ENCODE results near the gene THAP11. TPM values are rescaled to one million over a fixed set of nuclear protein-coding genes. Genes with fewer than 3 reads are reported as not detected.
A peak's percentile ranks its signal among the peaks of the same experiment; 100 is the strongest.

THAP11 gene
- polyA plus RNA-seq, 1 of the 3 experiments (the other 2 are of a cell fraction): 34.8 TPM

DNA sequence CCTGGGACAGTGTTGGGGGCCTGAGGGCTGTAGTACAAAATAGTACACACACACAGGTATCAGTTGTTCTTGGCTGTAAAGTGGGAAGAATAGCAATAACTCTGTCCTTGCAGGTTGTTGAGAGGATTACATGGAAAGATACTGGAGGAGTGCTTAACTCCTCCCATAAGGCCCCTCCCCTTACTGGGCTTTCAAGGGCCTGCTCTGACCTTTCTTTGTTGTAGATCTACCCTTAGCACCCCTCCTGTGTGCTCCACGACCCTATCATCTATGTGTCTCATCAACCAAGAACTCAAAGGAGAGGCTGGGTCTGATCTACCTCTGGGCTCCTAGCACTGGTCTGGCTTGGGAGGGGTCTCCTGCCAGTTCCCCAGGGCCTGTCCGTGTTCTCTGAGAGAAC lies 22.5 kb downstream of the THAP11 start:
- DNase-seq: no peak
- Histone ChIP-seq H3K4me2 (no peak overlapping the region), H3K9me2 (no peaks in the 10 kb centered on the region), H2AFZ (ENCODE audit: low read depth) (no peak overlapping the region), H3K36me3 (replicated peaks in 1 of 2; ENCODE audit: control insufficient read depth in 1 of 2, insufficient read depth in 2 of 2, low read length in 1 of 2) (peaks cover 43 to 49% of the 10 kb centered on the region in 2 experiments), H4K20me1 (ENCODE audit: insufficient read depth) (peaks cover 72% of the 10 kb centered on the region), H3K4me3 (ENCODE audit: low read depth in 2 of 2, low read length in 1 of 2) (no peak overlapping the region), H3K27ac (ENCODE audit: low read depth in 2 of 2, low read length in 1 of 2) (no peak overlapping the region), H3K9ac (no peak overlapping the region), H3K27me3 (ENCODE audit: insufficient read depth) (no peaks in the 10 kb centered on the region), H3K79me2 (ENCODE audit: insufficient read depth) (peaks cover 85% of the 10 kb centered on the region), H3F3A (replicated peaks; ENCODE audit: insufficient read depth) (peaks cover 8% of the 10 kb centered on the region), H3K4me1 (ENCODE audit: control insufficient read depth in 1 of 2, insufficient read depth in 2 of 2, low read depth in 1 of 2, low read length in 1 of 2) (peaks cover 2 to 8% of the 10 kb centered on the region in 2 experiments; a peak in 2 of 4 replicates), H3K9me3 (no peaks in the 10 kb centered on the region)
- TF ChIP-seq, protein P1, sequence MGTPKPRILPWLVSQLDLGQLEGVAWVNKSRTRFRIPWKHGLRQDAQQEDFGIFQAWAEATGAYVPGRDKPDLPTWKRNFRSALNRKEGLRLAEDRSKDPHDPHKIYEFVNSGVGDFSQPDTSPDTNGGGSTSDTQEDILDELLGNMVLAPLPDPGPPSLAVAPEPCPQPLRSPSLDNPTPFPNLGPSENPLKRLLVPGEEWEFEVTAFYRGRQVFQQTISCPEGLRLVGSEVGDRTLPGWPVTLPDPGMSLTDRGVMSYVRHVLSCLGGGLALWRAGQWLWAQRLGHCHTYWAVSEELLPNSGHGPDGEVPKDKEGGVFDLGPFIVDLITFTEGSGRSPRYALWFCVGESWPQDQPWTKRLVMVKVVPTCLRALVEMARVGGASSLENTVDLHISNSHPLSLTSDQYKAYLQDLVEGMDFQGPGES (IDR thresholded peaks at IDR 0.05; ENCODE audit: low read depth, low read length): no peak
- ChIA-PET CTCF (interaction anchor here (1.3 to 3.9 kb wide), 3 partner anchors 48 to 343 kb away, joined by 3 to 26 read pairs (median 4); no protein-coding TSS in a partner anchor), POLR2A (no interaction called here)
- 85% methylated on average over 2 of the region's 2 CpGs for WGBS (ENCODE audit: low lambda C conversion rate)

DNA sequence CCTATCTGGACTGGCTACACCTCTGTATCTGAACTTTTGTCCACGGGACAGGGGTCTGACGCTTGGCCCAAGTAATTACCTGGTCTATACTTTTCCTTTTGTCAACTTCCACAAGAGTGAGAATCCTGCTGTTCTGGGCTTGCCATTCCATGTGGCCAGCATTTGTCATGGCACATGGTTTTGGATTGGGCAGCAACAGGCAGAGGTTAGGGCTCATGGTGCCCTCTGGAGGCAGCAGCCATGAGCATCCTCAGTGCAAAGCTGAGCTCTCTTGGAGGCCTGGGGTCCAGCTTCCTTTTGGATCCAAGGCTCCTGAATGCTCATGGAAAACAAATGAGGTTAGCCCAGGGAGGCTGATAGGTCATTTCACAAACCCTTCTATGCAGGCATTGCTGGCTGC lies 23.2 kb downstream of the THAP11 start:
- peaks cover 50 to 52% of the 10 kb centered on the region in 2 experiments for H3K36me3 ChIP-seq (replicated peaks in 1 of 2; ENCODE audit: control insufficient read depth in 1 of 2, insufficient read depth in 2 of 2, low read length in 1 of 2)
- H3K4me3 ChIP-seq (ENCODE audit: low read depth in 2 of 2, low read length in 1 of 2): no peak overlapping the region
- no peaks in the 10 kb centered on the region for H3K9me2 ChIP-seq
- H3K9ac ChIP-seq: no peak overlapping the region
- POLR2A ChIA-PET: interaction anchor here (0.9 kb wide), 1 partner anchor 20 kb away, joined by 4 read pairs; no protein-coding TSS in a partner anchor
- WGBS (ENCODE audit: low lambda C conversion rate): 100% methylated on average over 2 of the region's 2 CpGs
- H3K27ac ChIP-seq (ENCODE audit: low read depth in 2 of 2, low read length in 1 of 2): no peak overlapping the region
- H3F3A ChIP-seq (replicated peaks; ENCODE audit: insufficient read depth): peaks cover 8% of the 10 kb centered on the region
- CTCF ChIA-PET: interaction anchor here (1.3 to 3.9 kb wide), 4 partner anchors 18 to 344 kb away, joined by 3 to 26 read pairs (median 5); no protein-coding TSS in a partner anchor
- peaks cover 64% of the 10 kb centered on the region for H4K20me1 ChIP-seq (ENCODE audit: insufficient read depth)
- H3K27me3 ChIP-seq (ENCODE audit: insufficient read depth): no peaks in the 10 kb centered on the region
- H3K9me3 ChIP-seq: no peaks in the 10 kb centered on the region
- TF ChIP-seq, protein P2, sequence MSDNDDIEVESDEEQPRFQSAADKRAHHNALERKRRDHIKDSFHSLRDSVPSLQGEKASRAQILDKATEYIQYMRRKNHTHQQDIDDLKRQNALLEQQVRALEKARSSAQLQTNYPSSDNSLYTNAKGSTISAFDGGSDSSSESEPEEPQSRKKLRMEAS (IDR thresholded peaks at IDR 0.05; ENCODE audit: low read depth): peak; percentile 47
- TF ChIP-seq SMC3 (IDR thresholded peaks at IDR 0.05; ENCODE audit: low read depth, low read length): peak; percentile 49
- no peak for TF ChIP-seq YY1 (IDR thresholded peaks at IDR 0.05; ENCODE audit: low read depth)
- no peak for TF ChIP-seq TCF12 (IDR thresholded peaks at IDR 0.05)
- TF ChIP-seq NRF1 (IDR thresholded peaks at IDR 0.05; ENCODE audit: low read depth, low read length): no peak
- TF ChIP-seq, protein P3, sequence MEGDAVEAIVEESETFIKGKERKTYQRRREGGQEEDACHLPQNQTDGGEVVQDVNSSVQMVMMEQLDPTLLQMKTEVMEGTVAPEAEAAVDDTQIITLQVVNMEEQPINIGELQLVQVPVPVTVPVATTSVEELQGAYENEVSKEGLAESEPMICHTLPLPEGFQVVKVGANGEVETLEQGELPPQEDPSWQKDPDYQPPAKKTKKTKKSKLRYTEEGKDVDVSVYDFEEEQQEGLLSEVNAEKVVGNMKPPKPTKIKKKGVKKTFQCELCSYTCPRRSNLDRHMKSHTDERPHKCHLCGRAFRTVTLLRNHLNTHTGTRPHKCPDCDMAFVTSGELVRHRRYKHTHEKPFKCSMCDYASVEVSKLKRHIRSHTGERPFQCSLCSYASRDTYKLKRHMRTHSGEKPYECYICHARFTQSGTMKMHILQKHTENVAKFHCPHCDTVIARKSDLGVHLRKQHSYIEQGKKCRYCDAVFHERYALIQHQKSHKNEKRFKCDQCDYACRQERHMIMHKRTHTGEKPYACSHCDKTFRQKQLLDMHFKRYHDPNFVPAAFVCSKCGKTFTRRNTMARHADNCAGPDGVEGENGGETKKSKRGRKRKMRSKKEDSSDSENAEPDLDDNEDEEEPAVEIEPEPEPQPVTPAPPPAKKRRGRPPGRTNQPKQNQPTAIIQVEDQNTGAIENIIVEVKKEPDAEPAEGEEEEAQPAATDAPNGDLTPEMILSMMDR (IDR thresholded peaks at IDR 0.05): peak; percentile 55
- TF ChIP-seq MEF2A (IDR thresholded peaks at IDR 0.05; ENCODE audit: borderline replicate concordance, low read depth): no peak
- TF ChIP-seq MXI1 (IDR thresholded peaks at IDR 0.05; ENCODE audit: low read depth, low read length): peak; percentile 92
- TF ChIP-seq TEAD4 (IDR thresholded peaks at IDR 0.05; ENCODE audit: borderline replicate concordance, insufficient read depth): no peak
- TF ChIP-seq RAD21 (IDR thresholded peaks at IDR 0.05; ENCODE audit: low read length): peak; percentile 61
- no peak overlapping the region for H2AFZ ChIP-seq (ENCODE audit: low read depth)
- H3K4me2 ChIP-seq: no peak overlapping the region
- peaks cover 78% of the 10 kb centered on the region for H3K79me2 ChIP-seq (ENCODE audit: insufficient read depth)
- peak; percentile 64 for DNase-seq
- H3K4me1 ChIP-seq (ENCODE audit: control insufficient read depth in 1 of 2, insufficient read depth in 2 of 2, low read depth in 1 of 2, low read length in 1 of 2): peaks cover 2 to 8% of the 10 kb centered on the region in 2 experiments; a peak in 2 of 4 replicates
